ENCODE results near the gene RAI1. TPM values are rescaled to one million over a fixed set of nuclear protein-coding genes. Genes with fewer than 3 reads are reported as not detected.

RAI1 gene
- polyA plus RNA-seq, 2 of the 4 experiments (the other 2 are of a cell fraction) = 3.5 to 23.8 TPM

- peaks cover 16% of the 10 kb centered on the region; the same call in 2 of the 3 replicates for H3K4me1 ChIP-seq
- peak; percentile 14 for TF ChIP-seq MAFK (IDR thresholded peaks at IDR 0.05; ENCODE audit: partially characterized antibody)
- no peak for TF ChIP-seq FOSB (CRISPR knock-in tag; IDR thresholded peaks at IDR 0.05)
- H3K27ac ChIP-seq = no peak overlapping the region
- CTCF ChIA-PET = interaction anchor here (0.6 to 2.4 kb wide), 3 partner anchors 292 to 483 kb away, joined by 3 to 15 read pairs (median 3); no protein-coding TSS in a partner anchor
- no peak for DNase-seq (ENCODE audit: low read depth in 1 of 2, low spot score in 1 of 2)
- WGBS (ENCODE audit: missing lambda C conversion rate) = 64% methylated on average over 7 of the region's 7 CpGs
- ATAC-seq = peak in 1 of 2 experiments; percentile 18; a peak in 2 of 6 replicates
- H3K9me3 ChIP-seq = peaks cover 29% of the 10 kb centered on the region
- H3K4me2 ChIP-seq = no peak overlapping the region
- POLR2A ChIA-PET = no interaction called here
- no peak for FAIRE-seq
- H3K4me3 ChIP-seq = no peak overlapping the region
Observed at GRCh38 chr17:17648762-17649161, 32.5 kb upstream of the RAI1 start.

- no peak overlapping the region for H3K4me3 ChIP-seq
- POLR2A ChIA-PET = interaction anchor here (0.6 kb wide), 1 partner anchor 154 kb away, joined by 3 read pairs; no protein-coding TSS in a partner anchor
- TF ChIP-seq TP53 (CRISPR knock-in tag; IDR thresholded peaks at IDR 0.05) = no peak
- TF ChIP-seq HOXB5 (CRISPR knock-in tag; IDR thresholded peaks at IDR 0.05) = no peak
- no peak for TF ChIP-seq KDM5A (IDR thresholded peaks at IDR 0.05)
- TF ChIP-seq FOXS1 (CRISPR knock-in tag; IDR thresholded peaks at IDR 0.05) = no peak
- TF ChIP-seq CHD4 (IDR thresholded peaks at IDR 0.05; ENCODE audit: borderline replicate concordance) = no peak
- no peak for TF ChIP-seq HEYL (CRISPR knock-in tag; IDR thresholded peaks at IDR 0.05)
- no peak for TF ChIP-seq HOXB13 (CRISPR knock-in tag; IDR thresholded peaks at IDR 0.05; ENCODE audit: low read depth)
- TF ChIP-seq NR3C1 (IDR thresholded peaks at IDR 0.05) = no peak
- CTCF ChIA-PET = interaction anchor here (0.6 to 1.0 kb wide), 3 partner anchors 9 to 111 kb away, joined by 3 to 6 read pairs (median 4); no protein-coding TSS in a partner anchor
- peaks cover 13% of the 10 kb centered on the region; the same call in 2 of the 3 replicates for H3K9me3 ChIP-seq
- no peak overlapping the region for H3K27ac ChIP-seq
- FAIRE-seq (peak; percentile 18), DNase-seq (ENCODE audit: low read depth in 1 of 2, low spot score in 1 of 2) (no peak), ATAC-seq (no peak)
- WGBS (ENCODE audit: missing lambda C conversion rate) = 57% methylated on average over 1 of the region's 1 CpG
- peaks cover 16% of the 10 kb centered on the region; the same call in 2 of the 3 replicates for H3K4me1 ChIP-seq
- H3K4me2 ChIP-seq = no peak overlapping the region
Observed at GRCh38 chr17:17650959-17651358, 30.3 kb upstream of the RAI1 start.

GRCh38 chr17:17653343-17653742 is 27.9 kb upstream of the RAI1 start:
- Histone ChIP-seq H3K4me2 (no peak overlapping the region), H3K9me3 (peaks cover 27% of the 10 kb centered on the region), H3K27ac (no peak overlapping the region), H3K4me3 (no peak overlapping the region), H3K4me1 (peaks cover 6% of the 10 kb centered on the region; the same call in 1 of the 3 replicates)
- DNase-seq (ENCODE audit: low read depth in 1 of 2, low spot score in 1 of 2) = no peak
- POLR2A ChIA-PET = no interaction called here
- no peak for FAIRE-seq
- TF ChIP-seq SREBF2 (IDR thresholded peaks at IDR 0.05) (no peak), CBX2 (IDR thresholded peaks at IDR 0.05; ENCODE audit: borderline replicate concordance, low read depth) (no peak), FOXS1 (CRISPR knock-in tag; IDR thresholded peaks at IDR 0.05) (no peak), MAX (IDR thresholded peaks at IDR 0.05) (no peak)
- CTCF ChIA-PET = interaction anchor here (0.6 to 3.6 kb wide), 4 partner anchors 12 to 299 kb away, joined by 3 to 35 read pairs (median 11); no protein-coding TSS in a partner anchor
- WGBS (ENCODE audit: missing lambda C conversion rate) = 65% methylated on average over 3 of the region's 3 CpGs
- ATAC-seq = peak in 1 of 2 experiments; percentile 71; a peak in 3 of 6 replicates

GRCh38 chr17:17659340-17659739 is 21.9 kb upstream of the RAI1 start:
- DNase-seq (ENCODE audit: low read depth in 1 of 2, low spot score in 1 of 2) (no peak), ATAC-seq (no peak), FAIRE-seq (no peak)
- ChIA-PET CTCF (interaction anchor here (0.8 to 1.1 kb wide), 3 partner anchors 9 to 369 kb away, joined by 3 read pairs; no protein-coding TSS in a partner anchor), POLR2A (no interaction called here)
- WGBS (ENCODE audit: missing lambda C conversion rate) = 31% methylated on average over 4 of the region's 4 CpGs
- TF ChIP-seq CBX2 (IDR thresholded peaks at IDR 0.05; ENCODE audit: borderline replicate concordance, low read depth) (no peak), KDM5A (IDR thresholded peaks at IDR 0.05) (no peak), TP53 (CRISPR knock-in tag; IDR thresholded peaks at IDR 0.05) (no peak), EP300 (IDR thresholded peaks at IDR 0.05) (no peak), NR3C1 (IDR thresholded peaks at IDR 0.05) (no peak)
- Histone ChIP-seq H3K4me2 (no peak overlapping the region), H3K4me3 (no peak overlapping the region), H3K9me3 (peaks cover 31% of the 10 kb centered on the region), H3K27ac (no peak overlapping the region), H3K4me1 (peaks cover 10% of the 10 kb centered on the region)

- 84% methylated on average over 8 of the region's 8 CpGs for WGBS (ENCODE audit: missing lambda C conversion rate)
- H3K4me2 ChIP-seq = no peak overlapping the region
- H3K27ac ChIP-seq = no peak overlapping the region
- peaks cover 15% of the 10 kb centered on the region for H3K4me1 ChIP-seq
- no peak for DNase-seq (ENCODE audit: low read depth in 1 of 2, low spot score in 1 of 2)
- POLR2A ChIA-PET = no interaction called here
- ATAC-seq = no peak
- peaks cover 31% of the 10 kb centered on the region for H3K9me3 ChIP-seq
- no peak overlapping the region for H3K4me3 ChIP-seq
- CTCF ChIA-PET = interaction anchor here (0.8 to 2.6 kb wide), 7 partner anchors 12 to 305 kb away, joined by 3 to 12 read pairs (median 4); no protein-coding TSS in a partner anchor
- no peak for FAIRE-seq
- TF ChIP-seq HEYL (CRISPR knock-in tag; IDR thresholded peaks at IDR 0.05) (no peak), MYC (IDR thresholded peaks at IDR 0.05; ENCODE audit: borderline replicate concordance, low read length) (no peak), ZFP36 (IDR thresholded peaks at IDR 0.05; ENCODE audit: borderline replicate concordance, partially characterized antibody) (no peak), MAFK (IDR thresholded peaks at IDR 0.05; ENCODE audit: partially characterized antibody) (no peak), NFE2L2 (conservative IDR thresholded peaks at IDR 0.05; ENCODE audit: low read length) (no peak), HMGXB4 (CRISPR knock-in tag; IDR thresholded peaks at IDR 0.05; ENCODE audit: borderline replicate concordance) (no peak), ELK1 (IDR thresholded peaks at IDR 0.05; ENCODE audit: low read depth, low read length) (no peak), CEBPB (IDR thresholded peaks at IDR 0.05) (no peak), BHLHE40 (IDR thresholded peaks at IDR 0.05; ENCODE audit: low read depth, low read length) (no peak), JUN (IDR thresholded peaks at IDR 0.05) (no peak)
Observed at GRCh38 chr17:17661134-17661533, 20.1 kb upstream of the RAI1 start.

Data from A549 (cell line).